DOHH2 (cell line): Measurements from ENCODE around the gene MTHFD2L.
A peak's percentile ranks its signal among the peaks of the same experiment; 100 is the strongest.

Source experiments
- H3F3A ChIP-seq: fragments of 200-600 bp; sonication (generic), shearing (Covaris generic); 2 replicates; pipeline ENCODE4 v1.6.0; 2016; ENCODE audit warnings: antibody characterized with exemption, mild to moderate bottlenecking; ENCODE audit not compliant: control insufficient read depth, insufficient read depth
- H3K27ac ChIP-seq: fragments of 200-600 bp; sonication (generic); 2 replicates; pipeline ENCODE4 v1.5.1; 2014; ENCODE audit warnings: low read depth, mild to moderate bottlenecking, low read length, moderate library complexity
- H3K27me3 ChIP-seq: fragments of 200-600 bp; sonication (generic); 2 replicates; pipeline ENCODE4 v1.6.1; 2014; ENCODE audit warnings: mild to moderate bottlenecking, low read length, mixed read lengths; ENCODE audit not compliant: control insufficient read depth
- H3K36me3 ChIP-seq: fragments of 200-600 bp; sonication (generic); 2 replicates; pipeline ENCODE4 v1.6.1; 2014; ENCODE audit warnings: mild to moderate bottlenecking, low read length, moderate library complexity, mixed read lengths; ENCODE audit not compliant: control insufficient read depth
- H3K4me1 ChIP-seq: fragments of 200-600 bp; sonication (generic); 2 replicates; pipeline ENCODE4 v1.6.1; 2014; ENCODE audit warnings: mild to moderate bottlenecking, low read length, mixed read lengths; ENCODE audit not compliant: control insufficient read depth
- H3K4me2 ChIP-seq: fragments of 200-600 bp; sonication (generic); 2 replicates; pipeline ENCODE4 v1.6.0; 2014; ENCODE audit warnings: mild to moderate bottlenecking, low read length, moderate library complexity
- H3K4me3 ChIP-seq: fragments of 200-600 bp; sonication (generic); 2 replicates; pipeline ENCODE4 v1.5.1; 2014; ENCODE audit warnings: mild to moderate bottlenecking, low read length, mixed read lengths
- H3K79me2 ChIP-seq: fragments of 200-600 bp; sonication (generic); 2 replicates; pipeline ENCODE4 v1.6.1; 2014; ENCODE audit warnings: mild to moderate bottlenecking, low read length, mixed read lengths; ENCODE audit not compliant: control insufficient read depth
- H3K9me2 ChIP-seq: fragments of 200-600 bp; sonication (generic); replicated peaks from 2 replicates; pipeline ENCODE4 v1.6.1; 2014; ENCODE audit warnings: mild to moderate bottlenecking, low read length, mixed read lengths; ENCODE audit not compliant: control insufficient read depth
- H3K9me3 ChIP-seq: fragments of 200-600 bp; sonication (generic); 2 replicates; pipeline ENCODE4 v1.6.1; 2014; ENCODE audit warnings: antibody characterized with exemption, low read length, mixed read lengths; ENCODE audit not compliant: control insufficient read depth, insufficient read depth
- H4K20me1 ChIP-seq: fragments of 200-600 bp; sonication (generic); 2 replicates; pipeline ENCODE4 v1.6.0; 2014; ENCODE audit warnings: low read depth, mild to moderate bottlenecking, antibody characterized with exemption, low read length, moderate library complexity; ENCODE audit not compliant: control insufficient read depth, insufficient read depth
- CTCF ChIP-seq: fragments of 200-600 bp; sonication (generic); IDR thresholded peaks from one replicate; pipeline ENCODE4 v1.5.1; 2014; ENCODE audit warnings: antibody characterized with exemption, mild to moderate bottlenecking, low read depth, low read length; ENCODE audit not compliant: poor library complexity, severe bottlenecking
- EZH2phosphoT487 ChIP-seq: fragments of 200-600 bp; sonication (generic); IDR thresholded peaks from 2 replicates; pipeline ENCODE4 v1.6.1; 2017; ENCODE audit warnings: borderline replicate concordance, mild to moderate bottlenecking, antibody characterized with exemption, low read length, moderate library complexity, mixed read lengths

Gene MTHFD2L

GRCh38 chr4:74157154-74157553 is 764 bp upstream of the MTHFD2L start:
- H3K79me2 ChIP-seq: peaks cover 49% of the 10 kb centered on the region

GRCh38 chr4:74158466-74159142 is 686 bp downstream of the MTHFD2L start:
- Histone ChIP-seq H3K36me3 (peaks cover 46% of the 10 kb centered on the region), H3K4me3 (peak overlapping the region; percentile 77)

More at GRCh38 chr4:74157154-74157553, 764 bp upstream of the MTHFD2L start:
- Histone ChIP-seq H3K9me2 (no peaks in the 10 kb centered on the region), H4K20me1 (no peaks in the 10 kb centered on the region), H3F3A (peaks cover 4% of the 10 kb centered on the region; the same call in 1 of the 2 replicates), H3K4me1 (peaks cover 15% of the 10 kb centered on the region), H3K27me3 (peaks cover 6% of the 10 kb centered on the region; the same call in 1 of the 2 replicates), H3K9me3 (no peaks in the 10 kb centered on the region), H3K27ac (no peak overlapping the region), H3K4me3 (peak overlapping the region; percentile 77), H3K4me2 (peak overlapping the region; percentile 83), H3K36me3 (peaks cover 34% of the 10 kb centered on the region)
- TF ChIP-seq CTCF (no peak), EZH2phosphoT487 (no peak)

GRCh38 chr4:74159143-74159709 is 1.3 kb downstream of the MTHFD2L start:
- no peak for TF ChIP-seq CTCF
- TF ChIP-seq EZH2phosphoT487: no peak
- Histone ChIP-seq H3K4me1 (peaks cover 15% of the 10 kb centered on the region), H3K27ac (no peak overlapping the region), H3K4me2 (peak overlapping the region; percentile 83), H3K4me3 (peak overlapping the region; percentile 77), H3K9me3 (no peaks in the 10 kb centered on the region), H4K20me1 (no peaks in the 10 kb centered on the region), H3K9me2 (no peaks in the 10 kb centered on the region), H3K36me3 (peaks cover 48% of the 10 kb centered on the region), H3K79me2 (peaks cover 59% of the 10 kb centered on the region), H3F3A (peaks cover 4% of the 10 kb centered on the region; the same call in 1 of the 2 replicates), H3K27me3 (no peaks in the 10 kb centered on the region)

More at GRCh38 chr4:74158466-74159142, 686 bp downstream of the MTHFD2L start:
- peaks cover 4% of the 10 kb centered on the region; the same call in 1 of the 2 replicates for H3F3A ChIP-seq
- peaks cover 3% of the 10 kb centered on the region; the same call in 1 of the 2 replicates for H3K27me3 ChIP-seq
- H3K4me2 ChIP-seq: peak overlapping the region; percentile 83
- H3K79me2 ChIP-seq: peaks cover 59% of the 10 kb centered on the region
- peak overlapping the region; percentile 16; the same call in 1 of the 2 replicates for H3K27ac ChIP-seq
- no peaks in the 10 kb centered on the region for H4K20me1 ChIP-seq
- H3K9me2 ChIP-seq: no peaks in the 10 kb centered on the region
- H3K9me3 ChIP-seq: no peaks in the 10 kb centered on the region
- no peak for TF ChIP-seq CTCF
- TF ChIP-seq EZH2phosphoT487: no peak
- peaks cover 15% of the 10 kb centered on the region for H3K4me1 ChIP-seq
